Nasal cavity respiratory epithelium epithelial cell of viscerocranial mucosa (primary cell): ENCODE results near the gene AKR1E2. TPM values are rescaled to one million over a fixed set of nuclear protein-coding genes. Genes with fewer than 3 reads are reported as not detected.

Source experiments
- total RNA-seq: library from RNA; depleted of rRNA; stranded (reverse); fragments of >200 nt; gene quantifications from 2 replicates; pipeline ENCODE4 v1.2.3, GENCODE V29; 2014

The AKR1E2 gene
- 3.8 and 4.8 TPM in 2 replicates for total RNA-seq

GRCh38 chr10:4825868-4826791 lies at the start of gene AKR1E2:
Gene AKR1E2 (plus strand): TSS chr10:4826207. CDS start chr10:4826325, 118 bp downstream.

Other genes starting within 250 kb of the AKR1E2 start
- gene AKR1C1, start 137.2 kb downstream of the AKR1E2 start, total RNA-seq = 33.2 and 42.7 TPM in 2 replicates
- gene AKR1C2, start 177.7 kb downstream of the AKR1E2 start, total RNA-seq = 49.2 and 256 TPM in 2 replicates